NCI-H2081 treated with DMSO at 0.1 percent for 48 hours (cell line): ENCODE data around the gene HEMK1.
A peak's percentile ranks its signal among the peaks of the same experiment; 100 is the strongest.

ENCODE experiments used
- DNase-seq: peaks from one replicate; lab custom pipeline; 2025; lab: John Stamatoyannopoulos, UW

Gene HEMK1

DNA sequence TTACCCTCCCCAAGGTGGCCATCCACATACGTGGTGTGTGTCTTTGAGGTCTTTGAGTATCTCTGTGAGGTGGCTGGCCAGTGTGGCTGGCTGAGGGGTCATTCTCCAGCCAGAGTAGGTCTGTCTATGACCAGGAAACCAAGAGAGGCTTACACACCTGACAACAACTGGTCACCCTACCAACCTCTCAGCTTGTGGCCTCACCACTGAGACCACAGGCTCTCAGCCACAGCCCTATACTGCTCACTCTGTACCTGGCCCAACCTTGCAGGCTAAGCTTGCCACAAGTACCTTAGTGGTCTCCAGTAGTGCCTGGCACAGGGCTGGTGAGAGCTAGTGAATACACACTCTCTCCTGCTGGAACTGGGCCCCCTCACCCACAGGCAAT lies 5.1 kb downstream of the HEMK1 start:
- DNase-seq, result no peak

- DNase-seq, result no peak
Observed at GRCh38 chr3:50575372-50575771, 6.0 kb downstream of the HEMK1 start.

GRCh38 chr3:50577348-50577747 lies 8.0 kb downstream of the HEMK1 start:
- DNase-seq, result no peak

- DNase-seq, result no peak
Observed at GRCh38 chr3:50580683-50581458, 11.5 kb downstream of the HEMK1 start.

GRCh38 chr3:50581459-50581842 lies 12.1 kb downstream of the HEMK1 start:
- DNase-seq, result no peak

GRCh38 chr3:50582083-50582482 lies 12.8 kb downstream of the HEMK1 start:
- DNase-seq, result no peak

- no peak for DNase-seq
Observed at GRCh38 chr3:50583897-50584296, 14.6 kb downstream of the HEMK1 start.

DNA sequence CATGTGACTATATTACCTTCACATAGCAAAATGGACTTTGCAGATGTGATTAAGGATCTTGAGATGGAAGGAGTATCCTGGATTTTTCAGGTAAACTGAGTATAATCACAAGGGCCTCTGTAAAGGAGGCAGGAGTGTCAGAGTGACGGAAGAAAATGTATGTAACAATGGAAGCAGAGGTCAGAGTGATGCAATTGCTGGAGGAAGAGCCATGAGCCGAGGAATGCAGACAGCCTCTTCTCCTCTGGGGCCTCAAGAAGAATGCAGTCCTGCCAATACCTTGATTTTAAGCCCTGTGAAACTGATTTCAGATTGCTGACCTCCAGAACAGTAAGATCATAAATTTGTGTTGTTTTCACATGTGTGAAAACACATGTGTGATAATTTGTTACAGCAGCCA lies 15.1 kb downstream of the HEMK1 start:
- DNase-seq, result no peak

DNA sequence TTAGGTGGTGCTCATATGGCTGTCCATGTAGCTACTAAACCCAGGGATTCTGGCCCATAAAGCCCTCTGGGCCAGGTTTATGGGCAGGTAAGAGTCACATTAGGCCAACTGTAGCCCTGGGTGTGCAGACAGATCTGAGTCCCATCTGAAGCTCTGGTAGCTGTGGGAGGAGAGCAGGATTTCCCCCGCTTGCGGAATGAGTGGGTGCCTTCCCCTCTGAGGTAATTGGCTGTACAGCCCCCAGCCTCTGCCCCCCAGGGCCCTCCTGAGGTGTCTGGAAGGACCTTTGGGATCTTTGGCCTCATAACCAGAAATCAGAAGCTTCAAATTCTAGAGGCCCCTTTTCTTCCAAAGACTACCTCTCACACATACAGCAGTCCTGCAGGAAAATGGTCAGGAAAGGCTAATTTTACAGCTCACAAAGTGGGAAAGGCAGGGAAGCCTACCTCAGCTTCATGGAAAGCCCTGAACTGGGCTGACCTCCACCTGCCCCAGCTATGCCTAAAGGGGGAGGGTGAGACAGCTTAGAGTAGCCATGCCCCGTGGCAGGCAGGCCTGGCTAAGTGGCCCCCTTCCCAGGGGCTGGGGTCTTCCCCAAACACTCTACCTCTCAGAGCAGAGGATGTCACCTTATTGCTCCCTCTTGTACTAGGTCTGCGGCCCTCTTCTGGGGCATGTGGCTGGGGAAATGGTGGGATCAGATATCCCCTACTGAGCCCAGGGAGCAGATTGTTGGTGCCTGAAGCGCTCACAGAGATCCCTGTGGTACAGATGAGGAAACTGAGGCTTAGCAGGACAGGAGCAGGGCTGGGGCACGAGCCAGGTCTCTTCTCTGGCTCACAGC lies 16.8 kb downstream of the HEMK1 start:
- no peak for DNase-seq

DNA sequence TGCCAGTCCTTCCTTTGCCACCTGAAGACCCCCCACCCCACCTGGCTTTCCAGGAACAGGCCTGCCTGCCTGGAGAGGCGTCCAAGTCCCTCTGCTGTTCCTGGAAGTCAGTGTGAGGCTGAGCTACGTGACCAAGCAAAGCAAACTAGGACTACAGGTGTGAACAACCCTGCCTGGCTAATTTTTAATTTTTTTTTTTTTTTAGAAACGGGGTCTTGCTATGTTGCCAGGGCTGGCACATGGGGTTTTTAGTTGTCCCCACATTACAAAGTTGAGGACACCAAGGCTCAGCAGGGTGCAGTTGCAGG lies 17.4 kb downstream of the HEMK1 start:
- DNase-seq, result no peak

GRCh38 chr3:50587373-50587772 lies 18.1 kb downstream of the HEMK1 start:
- DNase-seq, result no peak

DNA sequence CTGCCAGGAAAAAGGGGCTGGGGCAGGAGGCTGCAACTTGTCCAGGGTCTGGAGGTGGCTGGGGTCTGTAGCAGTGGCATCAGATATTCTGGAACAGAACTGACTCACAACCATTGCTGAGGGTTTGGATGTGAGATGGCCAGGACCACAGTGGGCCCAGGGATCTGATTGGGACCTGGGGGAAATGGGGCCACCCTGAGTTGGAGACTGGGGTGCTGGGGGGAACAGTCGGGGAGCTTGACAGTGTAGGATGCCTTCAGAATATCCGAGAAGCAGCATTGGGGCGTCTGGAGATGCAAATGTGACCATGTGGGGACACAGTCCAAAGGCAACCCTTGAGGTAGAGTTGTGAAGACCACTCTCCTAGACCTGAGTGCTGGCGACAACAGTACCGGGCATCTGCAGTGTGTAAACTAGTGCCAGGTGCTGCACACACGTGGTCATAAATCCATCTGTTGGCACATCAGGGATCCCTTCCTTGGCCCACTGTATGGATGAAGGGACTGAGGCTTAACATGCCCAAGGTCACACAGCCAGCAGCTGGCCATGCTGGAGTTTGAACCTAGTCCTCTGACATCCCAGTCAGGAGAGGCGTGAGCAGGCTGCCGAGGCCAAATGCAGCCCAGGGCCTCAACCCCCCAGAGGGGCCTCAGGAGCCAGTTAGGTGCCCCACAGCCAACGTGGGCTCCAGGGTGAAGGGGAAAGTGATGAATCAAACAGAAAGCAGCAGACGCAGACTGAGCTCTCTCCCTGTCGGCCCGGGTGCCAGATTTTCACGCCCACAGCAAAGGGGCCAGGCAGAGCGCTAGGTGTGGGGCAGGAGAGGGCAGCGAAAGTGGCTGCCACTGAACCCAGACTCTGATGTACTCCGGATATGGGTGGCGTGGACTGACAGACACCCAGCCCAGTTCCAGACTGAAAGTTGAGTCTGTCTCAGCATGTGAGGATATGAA lies 18.8 kb downstream of the HEMK1 start:
- DNase-seq, result no peak

DNA sequence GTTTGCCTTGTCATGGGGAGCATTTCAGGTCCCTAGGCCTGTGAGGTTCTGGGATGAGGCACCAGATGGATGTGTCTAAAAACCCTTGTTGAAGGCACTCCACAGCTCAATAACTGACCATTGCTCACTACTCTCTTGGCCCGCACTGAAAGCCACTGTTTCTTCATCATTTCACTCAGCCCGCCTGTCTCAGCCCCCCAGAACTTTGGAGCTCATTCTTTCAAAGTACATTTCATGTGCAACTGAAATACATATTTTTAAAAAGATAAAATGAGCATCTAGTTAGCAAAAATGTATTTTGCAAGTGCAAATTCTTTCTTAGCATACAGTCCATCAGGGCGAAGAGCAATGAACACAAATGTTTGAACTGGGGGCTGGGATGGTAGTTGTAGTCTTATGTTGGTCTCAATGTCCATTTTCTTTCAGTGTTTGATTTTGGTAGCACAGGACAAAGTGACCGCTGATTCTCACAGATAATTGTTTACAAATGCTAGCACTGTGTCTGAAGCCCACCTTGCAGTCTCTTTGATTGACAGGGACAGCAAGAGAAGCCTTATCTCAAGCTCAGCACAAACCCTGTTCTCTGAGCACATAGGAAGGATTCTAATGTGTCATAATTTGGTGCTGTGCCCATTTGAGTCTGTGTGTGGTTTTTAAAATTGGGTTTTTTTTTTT lies 19.6 kb downstream of the HEMK1 start:
- DNase-seq, result no peak

- no peak for DNase-seq
Observed at GRCh38 chr3:50591196-50591741, 21.9 kb downstream of the HEMK1 start.

DNA sequence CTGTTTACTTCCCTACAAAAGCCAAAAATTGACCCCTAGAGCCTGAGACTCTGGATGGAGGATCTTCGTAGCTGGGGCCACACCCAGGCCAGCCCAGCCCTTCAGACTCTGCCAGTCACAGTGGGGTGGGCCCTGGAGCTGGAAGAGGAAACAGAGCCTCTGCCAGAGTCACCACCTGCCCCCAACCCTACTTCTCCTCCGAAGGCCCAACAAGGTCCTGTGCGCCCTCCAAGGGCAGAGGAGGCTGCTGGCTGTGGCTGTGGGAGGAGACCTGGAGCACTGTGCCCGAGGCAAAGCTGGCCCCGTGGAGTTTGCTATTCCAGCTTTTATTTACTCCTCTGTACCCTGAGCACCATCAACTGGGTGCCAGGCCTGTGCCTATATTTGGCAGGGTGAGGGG lies 23.2 kb downstream of the HEMK1 start:
- no peak for DNase-seq

DNA sequence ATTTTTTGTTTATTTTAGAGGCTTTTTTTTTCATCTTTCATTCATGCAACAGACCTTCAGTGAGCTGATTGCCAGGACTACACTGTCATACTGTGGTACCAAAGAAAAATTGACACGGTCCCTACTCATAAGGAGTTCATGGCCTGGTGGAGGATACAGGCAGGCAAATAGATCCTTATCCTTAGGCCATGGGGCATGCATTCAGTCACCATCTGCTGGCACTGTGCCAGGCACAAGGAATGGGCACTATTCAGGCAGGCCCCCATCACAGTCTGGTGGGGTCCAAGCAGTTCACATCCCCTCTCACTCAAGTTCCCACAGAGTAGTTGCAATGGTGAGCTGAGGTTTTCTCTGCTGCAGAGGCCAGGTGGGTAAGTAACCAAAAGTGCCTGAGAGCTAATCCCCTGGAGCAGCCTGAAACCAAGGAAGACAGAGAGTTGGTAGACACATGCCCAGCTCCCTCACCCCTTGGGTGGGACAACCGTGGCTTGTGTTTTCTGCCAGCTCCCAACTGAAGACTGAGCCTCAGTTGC lies 25.0 kb downstream of the HEMK1 start:
- DNase-seq, result no peak

GRCh38 chr3:50599115-50599715 lies 29.9 kb downstream of the HEMK1 start:
- no peak for DNase-seq

GRCh38 chr3:50599716-50600118 lies 30.4 kb downstream of the HEMK1 start:
- DNase-seq, result no peak

- no peak for DNase-seq
Observed at GRCh38 chr3:50600141-50600753, 30.9 kb downstream of the HEMK1 start.

DNA sequence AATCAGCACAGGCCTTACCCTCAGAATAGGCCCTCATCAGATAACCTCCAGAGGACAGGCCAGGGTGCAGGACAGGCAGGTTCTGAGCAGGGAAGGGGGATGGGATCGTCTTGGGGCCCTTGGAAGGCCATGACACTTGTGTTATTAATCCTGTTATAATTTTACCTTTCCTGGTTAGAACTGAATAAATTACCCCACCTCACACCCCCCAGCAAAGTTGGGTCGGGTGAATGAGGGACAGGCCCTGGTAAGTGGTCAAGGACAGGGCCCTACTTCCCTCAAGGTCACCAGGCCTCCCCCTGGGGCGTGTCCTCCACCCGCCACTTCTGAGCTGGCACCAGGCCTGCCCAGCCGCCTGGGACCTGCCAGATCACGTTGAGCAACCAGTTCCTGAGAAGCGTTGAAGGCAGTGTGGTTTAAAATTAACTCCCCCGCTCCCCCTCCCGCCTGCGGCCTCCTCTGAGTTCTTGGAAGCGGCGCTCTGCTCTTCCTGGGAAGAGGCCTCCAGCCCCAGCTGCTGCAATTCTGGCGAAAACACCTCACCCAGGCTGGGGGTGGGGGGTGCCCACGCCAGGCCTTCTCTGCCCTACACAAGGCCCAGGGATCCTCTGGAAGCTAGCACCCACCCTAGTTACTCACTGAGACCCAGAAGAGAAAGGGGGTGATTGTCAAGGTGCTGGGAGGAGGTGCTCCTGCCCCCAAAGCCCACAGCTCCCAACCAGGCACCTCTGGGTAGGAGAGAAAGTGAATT lies 31.7 kb downstream of the HEMK1 start:
- peak; percentile 7 for DNase-seq
